Stimulated activated CD8-positive, alpha-beta memory T cell treated with anti-CD3 and anti-CD28 coated beads, Interleukin-15, amount 100 ng/mL, for 4 hours (primary cell): ENCODE results near the gene CCDC187.

Source experiments
- DNase-seq, 2 donors: peaks; one replicate each; pipeline ENCODE4 v3.0.0-alpha.2; 2020; ENCODE audit warnings: low read depth in 2 of 2

CCDC187 gene

GRCh38 chr9:136283291-136284235 lies 20.3 kb downstream of the CCDC187 start:
- DNase-seq: peak; percentile 39 to 45

- DNase-seq: no peak
Observed at GRCh38 chr9:136282272-136282861, 21.5 kb downstream of the CCDC187 start.

- DNase-seq: no peak
Observed at GRCh38 chr9:136281421-136282271, 22.2 kb downstream of the CCDC187 start.

- no peak for DNase-seq
Observed at GRCh38 chr9:136280535-136281315, 23.2 kb downstream of the CCDC187 start.

- DNase-seq: no peak
Observed at GRCh38 chr9:136279471-136279870, 24.4 kb downstream of the CCDC187 start.

- DNase-seq: no peak
Observed at GRCh38 chr9:136278894-136279293, 25.0 kb downstream of the CCDC187 start.

- DNase-seq: no peak
Observed at GRCh38 chr9:136278221-136278620, 25.7 kb downstream of the CCDC187 start.

GRCh38 chr9:136277746-136278145 lies 26.1 kb downstream of the CCDC187 start:
- no peak for DNase-seq

GRCh38 chr9:136276716-136277115 lies 27.2 kb downstream of the CCDC187 start:
- DNase-seq: no peak

GRCh38 chr9:136275655-136276429 lies 28.1 kb downstream of the CCDC187 start:
- DNase-seq: no peak

GRCh38 chr9:136274786-136275654 lies 28.9 kb downstream of the CCDC187 start:
- no peak for DNase-seq

- DNase-seq: no peak
Observed at GRCh38 chr9:136273921-136274785, 29.7 kb downstream of the CCDC187 start.

GRCh38 chr9:136273244-136273865 lies 30.5 kb downstream of the CCDC187 start:
- no peak for DNase-seq

- DNase-seq: no peak
Observed at GRCh38 chr9:136270173-136270705, 33.7 kb downstream of the CCDC187 start.

GRCh38 chr9:136268735-136269134 lies 35.2 kb downstream of the CCDC187 start:
- no peak for DNase-seq

GRCh38 chr9:136268318-136268717 lies 35.6 kb downstream of the CCDC187 start:
- DNase-seq: no peak

GRCh38 chr9:136267261-136268111 lies 36.4 kb downstream of the CCDC187 start:
- peak; percentile 65 to 72 for DNase-seq
